HepG2 (cell line): Measurements from ENCODE around the gene ACTR10. TPM values are rescaled to one million over a fixed set of nuclear protein-coding genes. Genes with fewer than 3 reads are reported as not detected.

Experiments used
- ATAC-seq: fragments of 200-7000 bp; cut with Tn5 transposase; 3 replicates; pipeline ENCODE4 v1.9.1; 2020; ENCODE audit warnings: mild to moderate bottlenecking, moderate library complexity
- BruUV-seq: library from RNA; stranded (reverse); fragments of 400-500 nt; replicated peaks from 2 replicates; lab custom pipeline; 2021; lab: Mats Ljungman, UMichigan
- CTCF ChIA-PET: fragments of 300-600 bp; formaldehyde crosslinking; extraction: SDS; loops from one replicate; lab custom pipeline; 2021; ENCODE audit warnings: low total read pairs, inconsistent platforms, low intra/inter-chr PET ratio; lab: Yijun Ruan, JAX
- POLR2A ChIA-PET: fragments of 350-600 bp; sonication (Branson Sonifier 250); formaldehyde crosslinking; loops from one replicate; lab custom pipeline; 2020; ENCODE audit warnings: antibody characterized with exemption, inconsistent platforms; lab: Yijun Ruan, JAX
- DNase-seq: peaks from one replicate; pipeline ENCODE4 v3.0.0-alpha.2; 2015; ENCODE audit warnings: low spot score
- FAIRE-seq: peaks from 3 replicates; lab custom pipeline; 2011; peaks lifted over from hg19 to GRCh38; lab: Jason Lieb, UNC
- H2AFZ ChIP-seq: one replicate; pipeline ENCODE4 v1.6.1; 2011; ENCODE audit warnings: low read length, inconsistent platforms
- H3K27ac ChIP-seq: fragments of 300-600 bp; 3 replicates; pipeline ENCODE4 v1.8.0; 2011; ENCODE audit warnings: mixed run types, mild to moderate bottlenecking, mixed read lengths, low read length, inconsistent platforms; ENCODE audit not compliant: insufficient read depth; ENCODE audit errors: extremely low read length
- H3K27me3 ChIP-seq, 2 experiments: fragments of 200-600 bp in 1 of 2; 2 replicates in 1 of 2; 3 replicates in 1 of 2; pipeline versions ENCODE4 v1.6.0 to v1.8.0; 2011; ENCODE audit warnings: low read length in 2 of 2, mild to moderate bottlenecking in 2 of 2, moderate library complexity in 2 of 2, inconsistent platforms in 1 of 2; ENCODE audit not compliant: insufficient read depth in 2 of 2, control insufficient read depth in 1 of 2
- H3K36me3 ChIP-seq, 2 experiments: fragments of 200-600 bp in 1 of 2; replicated peaks in 1 of 2; 2 replicates in 1 of 2; 3 replicates in 1 of 2; pipeline versions ENCODE4 v1.5.1 to v1.8.0; 2011; ENCODE audit warnings: low read length in 2 of 2, inconsistent platforms in 1 of 2; ENCODE audit not compliant: insufficient read depth in 2 of 2, control insufficient read depth in 1 of 2
- H3K4me1 ChIP-seq: 2 replicates; pipeline ENCODE4 v1.5.1; 2012; ENCODE audit warnings: low read length, inconsistent platforms; ENCODE audit not compliant: insufficient read depth
- H3K4me2 ChIP-seq: 2 replicates; pipeline ENCODE4 v1.6.0; 2011; ENCODE audit warnings: low read depth, low read length, inconsistent platforms
- H3K4me3 ChIP-seq, 3 experiments: fragments of 200-600 bp in 1 of 3; sonication (generic), shearing (Covaris generic) in 1 of 3; replicated peaks in 1 of 3; 2 replicates each; pipeline ENCODE4 v1.5.1; 2011 to 2016; ENCODE audit warnings: low read length in 3 of 3, inconsistent platforms in 2 of 3, low read depth in 2 of 3, mild to moderate bottlenecking in 2 of 3, control low read depth in 1 of 3, mixed read lengths in 1 of 3; ENCODE audit not compliant: insufficient read depth in 1 of 3
- H3K79me2 ChIP-seq: one replicate; pipeline ENCODE4 v1.6.1; 2011; ENCODE audit warnings: low read length, inconsistent platforms; ENCODE audit not compliant: insufficient read depth
- H3K9ac ChIP-seq: 2 replicates; pipeline ENCODE4 v1.6.0; 2011; ENCODE audit warnings: mild to moderate bottlenecking, low read depth, low read length, inconsistent platforms; ENCODE audit not compliant: insufficient read depth
- H3K9me3 ChIP-seq: 2 replicates; pipeline ENCODE4 v1.5.1; 2012; ENCODE audit warnings: mild to moderate bottlenecking, low read length
- H4K20me1 ChIP-seq: 2 replicates; pipeline ENCODE4 v1.6.0; 2011; ENCODE audit warnings: inconsistent platforms, mild to moderate bottlenecking, low read length, moderate library complexity; ENCODE audit not compliant: insufficient read depth
- HDAC6 ChIP-seq: fragments of 200-600 bp; sonication (generic); IDR thresholded peaks from 2 replicates; pipeline ENCODE4 v1.7.0; 2017; ENCODE audit warnings: mild to moderate bottlenecking, antibody characterized with exemption, low read length, low read depth
- NFKBIZ ChIP-seq: IDR thresholded peaks from 2 replicates; pipeline ENCODE4 v1.6.1; 2018; ENCODE audit warnings: missing genetic modification reagents, missing compliant biosample characterization
- TOPORS ChIP-seq: sonication (generic); formaldehyde crosslinking; IDR thresholded peaks from 2 replicates; pipeline ENCODE4 v1.8.0; 2023; ENCODE audit warnings: mild to moderate bottlenecking, missing genetic modification reagents
- ZBED4 ChIP-seq: sonication (generic); formaldehyde crosslinking; IDR thresholded peaks from 2 replicates; pipeline ENCODE4 v1.4.0; 2020; ENCODE audit warnings: missing genetic modification reagents, borderline replicate concordance
- ZNF24 ChIP-seq: fragments of 450-650 bp; IDR thresholded peaks from 2 replicates; pipeline ENCODE4 v1.6.1; 2017; ENCODE audit warnings: antibody characterized with exemption, mild to moderate bottlenecking
- ZNF264 ChIP-seq: sonication (generic); formaldehyde crosslinking; IDR thresholded peaks from 2 replicates; pipeline ENCODE4 v1.4.0; 2020; ENCODE audit warnings: missing genetic modification reagents
- ZNF792 ChIP-seq: IDR thresholded peaks from 2 replicates; pipeline ENCODE4 v1.6.1; 2016
- WGBS: methylation state at CpG from one replicate; pipeline ENCODE4 v1.1.6; 2017; ENCODE audit warnings: low lambda C conversion rate; 5-methylcytosine and 5-hydroxymethylcytosine counted together
- in situ Hi-C: cut with HindIII; loops from 2 replicates; pipeline ENCODE4 v1.10.0; 2017; ENCODE audit warnings: low pct_unique_long_range_greater_than_20kb; ENCODE audit not compliant: extremely low pct_ligation_motif_present
- intact Hi-C: fragments of 100-400 bp; cut with micrococcal nuclease; formaldehyde crosslinking; loops from one replicate; pipeline ENCODE4 v1.10.0; 2022; ENCODE audit not compliant: unreplicated experiment
- polyA plus RNA-seq, 8 experiments: library from polyadenylated mRNA; depleted of rRNA in 3 of 8; stranded (reverse) in 7 of 8; unstranded in 1 of 8; fragments of >200 nt; fragmentation: Illumina TruSeq in 4 of 8; extraction: Trizol in 4 of 8; gene quantifications; 2 replicates each; pipeline versions ENCODE4 v1.2.1 to v1.2.3, GENCODE V29; 2011 to 2016; ENCODE audit warnings: low read depth in 4 of 8, missing spikeins in 1 of 8, mixed read lengths in 1 of 8; ENCODE audit not compliant: insufficient read depth in 1 of 8
- total RNA-seq, 5 experiments: library from RNA; depleted of rRNA; stranded (reverse); fragments of >200 nt; fragmentation: Illumina TruSeq; extraction: Trizol; gene quantifications; 2 replicates each; pipeline ENCODE4 v1.2.3, GENCODE V29; 2016; ENCODE audit warnings: low read depth in 1 of 5
- TF ChIP-seq, protein P1 (sequence below): sonication (generic); formaldehyde crosslinking; IDR thresholded peaks from 2 replicates; pipeline ENCODE4 v1.4.0; 2020; ENCODE audit warnings: missing genetic modification reagents, borderline replicate concordance

The ACTR10 gene
- total and polyA plus RNA-seq, 2 of the 13 experiments (the other 11 are each of a cell fraction or from before 2014, with no cell fraction given) = 30.0 to 41.3 TPM

- Histone ChIP-seq H3K27ac (no peak overlapping the region), H3K9me3 (no peaks in the 10 kb centered on the region), H3K4me2 (no peak overlapping the region), H3K4me1 (0 out of 2 replicates have a peak, but pooled peaks cover 8% of the 10 kb centered on the region), H2AFZ (no peak overlapping the region), H4K20me1 (no peaks in the 10 kb centered on the region), H3K4me3 (no peak overlapping the region), H3K36me3 (peaks cover 2 to 14% of the 10 kb centered on the region in 2 experiments; a peak in 4 of 5 replicates), H3K79me2 (no peaks in the 10 kb centered on the region), H3K9ac (no peak overlapping the region), H3K27me3 (no peaks in the 10 kb centered on the region)
- WGBS = 93% methylated on average over 2 of the region's 2 CpGs
- ChIA-PET POLR2A (no interaction called here), CTCF (no interaction called here)
- FAIRE-seq (no peak), ATAC-seq (no peak), DNase-seq (no peak)
- in situ Hi-C loops (no loop called here), intact Hi-C loops (no loop called here)
- no TSS peak for BruUV-seq
- TF ChIP-seq ZNF264 (CRISPR knock-in tag) (no peak), TOPORS (CRISPR knock-in tag) (no peak), ZNF792 (CRISPR knock-in tag) (no peak), HDAC6 (no peak), ZBED4 (CRISPR knock-in tag) (no peak), ZNF24 (no peak), NFKBIZ (CRISPR knock-in tag) (no peak)
- TF ChIP-seq, protein P1, sequence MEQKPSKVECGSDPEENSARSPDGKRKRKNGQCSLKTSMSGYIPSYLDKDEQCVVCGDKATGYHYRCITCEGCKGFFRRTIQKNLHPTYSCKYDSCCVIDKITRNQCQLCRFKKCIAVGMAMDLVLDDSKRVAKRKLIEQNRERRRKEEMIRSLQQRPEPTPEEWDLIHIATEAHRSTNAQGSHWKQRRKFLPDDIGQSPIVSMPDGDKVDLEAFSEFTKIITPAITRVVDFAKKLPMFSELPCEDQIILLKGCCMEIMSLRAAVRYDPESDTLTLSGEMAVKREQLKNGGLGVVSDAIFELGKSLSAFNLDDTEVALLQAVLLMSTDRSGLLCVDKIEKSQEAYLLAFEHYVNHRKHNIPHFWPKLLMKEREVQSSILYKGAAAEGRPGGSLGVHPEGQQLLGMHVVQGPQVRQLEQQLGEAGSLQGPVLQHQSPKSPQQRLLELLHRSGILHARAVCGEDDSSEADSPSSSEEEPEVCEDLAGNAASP (CRISPR knock-in tag) = no peak
Observed at GRCh38 chr14:58215191-58215914, 15.4 kb downstream of the ACTR10 start.
